ENCODE results near the gene LAGE3.

The LAGE3 gene

DNA sequence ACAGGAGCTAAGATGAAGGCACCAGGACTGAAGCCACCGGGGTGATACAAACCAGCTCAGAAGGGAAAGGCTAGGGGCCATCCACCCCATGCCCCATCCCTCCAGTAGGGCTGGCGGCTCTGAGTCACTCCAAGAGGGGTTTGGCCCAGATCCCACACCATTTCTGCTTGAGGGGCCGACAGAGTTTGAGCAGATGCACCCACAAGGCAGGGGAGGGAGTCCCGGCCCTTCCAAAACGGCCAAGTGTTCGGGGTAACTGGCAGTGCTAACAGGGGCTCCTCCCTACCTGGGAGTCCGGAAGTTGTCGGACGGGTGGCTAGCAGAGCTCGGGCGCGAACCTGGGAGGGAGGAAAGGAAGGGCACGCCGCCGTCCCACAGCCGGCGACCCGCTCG lies 10.9 kb upstream of the LAGE3 start:
- peak; percentile 31 for DNase-seq

GRCh38 chrX:154489182-154489581 lies 10.1 kb upstream of the LAGE3 start:
- H3K4me3 ChIP-seq (ENCODE audit: low read depth, low read length): no peak overlapping the region
- no peaks in the 10 kb centered on the region for H3K4me1 ChIP-seq

More for the DNA sequence above, 10.9 kb upstream of the LAGE3 start:
- Histone ChIP-seq H3K9me3 (no peaks in the 10 kb centered on the region), H3K27me3 (no peaks in the 10 kb centered on the region), H3K4me1 (no peaks in the 10 kb centered on the region), H3K4me3 (ENCODE audit: low read depth, low read length) (peak overlapping the region; percentile 54), H3K36me3 (peaks cover 3% of the 10 kb centered on the region)
- TF ChIP-seq CTCF (IDR thresholded peaks at IDR 0.05; ENCODE audit: low read depth, low read length): no peak

GRCh38 chrX:154488336-154489075 lies 9.4 kb upstream of the LAGE3 start:
- no peak overlapping the region for H3K4me3 ChIP-seq (ENCODE audit: low read depth, low read length)
- peaks cover 13% of the 10 kb centered on the region for H3K36me3 ChIP-seq
- H3K27me3 ChIP-seq: no peaks in the 10 kb centered on the region
- no peaks in the 10 kb centered on the region for H3K4me1 ChIP-seq
- no peaks in the 10 kb centered on the region for H3K9me3 ChIP-seq
- no peak for DNase-seq
- TF ChIP-seq CTCF (IDR thresholded peaks at IDR 0.05; ENCODE audit: low read depth, low read length): no peak

More at GRCh38 chrX:154489182-154489581, 10.1 kb upstream of the LAGE3 start:
- TF ChIP-seq CTCF (IDR thresholded peaks at IDR 0.05; ENCODE audit: low read depth, low read length): no peak
- Histone ChIP-seq H3K9me3 (no peaks in the 10 kb centered on the region), H3K27me3 (no peaks in the 10 kb centered on the region), H3K36me3 (peaks cover 11% of the 10 kb centered on the region)
- no peak for DNase-seq

- Histone ChIP-seq H3K36me3 (peaks cover 13% of the 10 kb centered on the region), H3K4me3 (ENCODE audit: low read depth, low read length) (no peak overlapping the region), H3K4me1 (no peaks in the 10 kb centered on the region), H3K27me3 (no peaks in the 10 kb centered on the region), H3K9me3 (no peaks in the 10 kb centered on the region)
- DNase-seq: no peak
- no peak for TF ChIP-seq CTCF (IDR thresholded peaks at IDR 0.05; ENCODE audit: low read depth, low read length)
These were observed 8.6 kb upstream of the LAGE3 start for GRCh38 chrX:154487518-154488290.

DNA sequence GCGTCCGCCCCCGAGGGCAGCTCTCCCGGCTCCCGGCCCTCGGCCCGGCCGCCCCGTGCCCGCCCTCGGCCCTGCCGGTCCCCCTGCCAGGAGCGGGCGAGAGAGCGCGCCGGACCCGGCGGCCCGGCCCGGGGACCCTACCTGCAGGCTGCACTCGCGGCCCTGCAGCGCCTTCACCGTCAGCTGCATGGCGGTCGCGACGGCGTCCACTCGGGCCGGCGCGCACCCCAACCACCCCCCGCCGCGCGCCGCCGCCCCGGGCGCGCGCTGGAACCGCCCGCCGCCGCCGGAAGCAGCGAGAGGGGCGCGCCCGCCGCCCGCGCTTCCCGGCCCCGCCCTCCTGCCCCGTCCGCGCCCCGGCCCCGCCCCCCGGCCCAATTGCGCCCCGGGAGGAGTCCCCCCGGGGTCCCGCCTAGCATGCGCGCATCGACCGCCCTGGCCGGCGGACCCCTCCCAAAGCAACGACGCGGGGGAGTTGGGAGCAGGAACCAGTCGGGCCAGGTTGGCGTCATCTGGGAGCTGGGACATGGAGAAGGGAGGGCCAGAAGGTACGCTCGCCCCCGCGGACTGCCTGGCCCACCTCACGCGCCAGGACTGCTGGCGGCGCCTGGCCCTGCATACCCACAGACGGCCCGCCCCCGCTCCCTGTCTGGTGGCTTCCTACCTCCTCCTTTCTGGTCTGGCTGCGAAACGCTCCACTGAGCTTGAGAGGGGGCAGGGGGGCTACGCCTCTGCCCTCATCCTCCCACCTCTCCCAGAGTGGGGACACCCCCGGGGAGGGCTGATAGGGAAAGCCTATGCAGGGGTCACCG lies 7.5 kb upstream of the LAGE3 start, which contains the start of gene UBL4A:
TSS of gene UBL4A (minus strand) at position 220 of the 812 bp plus-strand sequence. CDS start at position 189, 31 bp downstream.
- Histone ChIP-seq H3K4me1 (no peaks in the 10 kb centered on the region), H3K36me3 (peaks cover 13% of the 10 kb centered on the region), H3K4me3 (ENCODE audit: low read depth, low read length) (peak within 1 kb of the TSS; percentile 63), H3K27me3 (no peaks in the 10 kb centered on the region), H3K9me3 (no peaks in the 10 kb centered on the region)
- peak; percentile 69 for DNase-seq
- TF ChIP-seq CTCF (IDR thresholded peaks at IDR 0.05; ENCODE audit: low read depth, low read length): no peak

Data from BE2C (cell line).